ENCODE results near the gene CIB4.

DNA sequence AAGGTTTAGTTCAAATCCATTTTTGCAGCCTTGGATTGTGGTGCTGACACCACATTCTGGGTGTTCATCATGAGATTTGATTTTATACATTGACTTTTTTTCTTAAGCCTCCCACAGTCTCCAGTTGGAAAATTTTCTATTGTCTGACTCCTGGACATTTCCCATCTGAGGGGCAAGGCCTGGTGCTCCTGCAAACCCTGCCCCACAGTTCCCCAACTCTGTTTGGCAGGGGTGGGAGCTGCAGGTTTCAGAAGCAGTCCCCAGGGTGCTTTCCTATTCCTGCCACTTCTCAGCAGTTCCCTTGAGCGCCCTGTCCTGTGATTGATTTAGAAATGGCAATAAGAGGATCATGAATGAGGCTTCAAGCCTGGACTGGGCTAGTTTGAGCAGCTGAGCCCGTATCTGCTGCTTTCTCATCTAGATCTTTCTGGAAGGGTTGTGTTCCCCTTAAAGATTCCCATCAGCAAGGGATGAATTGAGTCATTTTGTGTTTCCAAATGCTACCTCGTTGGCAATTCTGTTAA, 77.0 kb downstream of the CIB4 start:
- TF ChIP-seq TAF1 (IDR thresholded peaks at IDR 0.05; ENCODE audit: low read depth) (no peak), EP300 (IDR thresholded peaks at IDR 0.05; ENCODE audit: borderline replicate concordance) (no peak), RAD21 (IDR thresholded peaks at IDR 0.05; ENCODE audit: low read depth) (no peak)
- TF ChIP-seq, protein P1, sequence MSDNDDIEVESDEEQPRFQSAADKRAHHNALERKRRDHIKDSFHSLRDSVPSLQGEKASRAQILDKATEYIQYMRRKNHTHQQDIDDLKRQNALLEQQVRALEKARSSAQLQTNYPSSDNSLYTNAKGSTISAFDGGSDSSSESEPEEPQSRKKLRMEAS (IDR thresholded peaks at IDR 0.05): no peak
